GM19238 (cell line): Measurements from ENCODE around the gene PPP1R14C.

Experiments
- DNase-seq: peaks from one replicate; pipeline ENCODE4 v3.0.0; 2011; ENCODE audit warnings: low spot score; ENCODE audit not compliant: insufficient read length

The PPP1R14C gene

DNA sequence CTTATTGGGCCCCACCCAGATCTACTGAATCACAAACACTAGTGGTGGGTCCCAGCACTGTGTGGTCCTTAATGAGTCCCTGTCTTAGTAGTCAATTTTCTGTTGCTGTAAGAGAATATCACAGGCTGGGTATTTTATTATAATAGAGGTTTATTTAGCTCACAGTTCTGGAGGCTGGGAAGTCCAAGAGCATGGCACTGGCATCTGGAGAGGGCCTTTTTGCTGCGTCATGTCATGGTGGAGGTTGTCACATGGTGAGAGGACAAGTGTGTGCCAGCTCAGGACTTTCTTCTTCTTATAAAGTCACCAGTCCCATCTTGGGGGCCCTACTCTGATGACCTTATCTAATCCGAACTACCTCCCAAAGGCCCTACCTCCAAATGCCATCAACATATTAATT lies 105.0 kb downstream of the PPP1R14C start:
- DNase-seq = no peak

GRCh38 chr6:150248300-150248699 lies 105.5 kb downstream of the PPP1R14C start:
- DNase-seq = no peak

DNA sequence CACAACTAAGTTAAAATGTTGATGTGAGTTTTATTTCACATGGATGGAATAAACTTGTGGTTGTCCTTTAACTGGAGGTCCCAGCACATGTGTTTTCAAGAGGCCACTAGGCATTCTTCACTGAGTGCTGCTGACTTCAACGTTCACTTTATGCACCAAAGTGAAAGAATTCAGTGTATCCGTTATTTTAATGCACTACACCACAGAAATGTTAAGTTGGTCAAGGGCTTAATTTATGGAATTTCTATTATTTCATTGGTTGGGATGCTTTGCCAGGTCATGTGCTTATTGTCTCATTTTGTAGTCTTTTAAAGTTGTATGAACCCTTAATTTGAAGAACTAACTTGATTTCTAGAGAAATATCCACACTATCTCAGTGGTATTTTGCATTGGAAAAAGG lies 106.4 kb downstream of the PPP1R14C start:
- DNase-seq = no peak

DNA sequence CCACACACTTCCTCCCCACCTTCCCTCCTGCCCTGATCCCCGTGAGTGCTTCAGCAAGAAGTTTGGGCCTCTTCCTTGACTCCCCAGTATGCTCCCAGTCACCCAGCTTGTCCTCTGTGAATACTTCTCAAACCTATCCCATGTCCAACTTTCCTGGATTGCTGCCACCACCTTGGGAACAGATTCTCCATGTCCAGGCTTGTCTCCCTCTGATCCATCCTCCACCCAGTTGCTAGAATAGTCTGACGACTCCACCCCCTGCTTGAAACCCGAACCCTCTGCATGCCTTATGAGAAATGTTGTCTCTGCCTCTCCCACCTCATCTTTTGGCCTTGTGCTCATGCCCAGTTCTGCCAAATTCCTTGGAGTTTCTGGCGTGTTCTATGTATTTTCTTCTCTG lies 108.0 kb downstream of the PPP1R14C start:
- no peak for DNase-seq

GRCh38 chr6:150251566-150252186 lies 108.8 kb downstream of the PPP1R14C start:
- DNase-seq = no peak

DNA sequence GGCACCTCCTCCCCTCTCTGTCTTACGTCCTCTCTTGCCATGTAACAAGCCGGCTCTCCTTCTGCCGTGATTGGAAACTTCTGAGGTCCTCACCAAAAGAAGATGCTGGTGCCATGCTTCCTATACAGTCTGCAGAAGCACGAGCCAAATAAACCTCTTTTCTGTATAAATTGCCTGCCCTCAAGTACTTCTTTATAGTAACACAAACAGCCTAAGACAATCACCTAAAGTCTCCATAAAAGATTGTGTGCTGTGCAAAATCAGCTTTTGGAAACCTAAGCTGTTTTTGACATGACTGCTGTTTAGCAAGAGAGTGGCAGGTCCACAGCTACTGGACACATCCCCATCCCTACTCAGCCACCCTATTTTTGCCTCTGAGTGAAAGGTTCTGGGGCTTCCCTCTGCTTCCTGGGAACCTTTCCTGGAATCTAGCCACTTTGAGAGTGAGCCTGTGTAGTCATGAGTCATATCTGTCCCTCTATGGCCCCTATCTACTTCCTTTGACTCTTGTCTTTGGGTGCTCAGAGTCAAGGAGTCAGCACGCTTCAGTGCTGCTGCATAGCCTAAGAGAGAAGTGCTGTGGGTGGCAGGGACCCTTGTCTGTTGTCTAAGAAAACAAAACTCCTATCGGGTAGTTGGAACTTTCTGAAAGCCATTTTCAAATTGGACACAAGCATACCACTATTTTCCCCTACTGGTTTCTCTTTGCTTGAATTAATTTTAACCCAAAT lies 110.0 kb downstream of the PPP1R14C start:
- DNase-seq = no peak

DNA sequence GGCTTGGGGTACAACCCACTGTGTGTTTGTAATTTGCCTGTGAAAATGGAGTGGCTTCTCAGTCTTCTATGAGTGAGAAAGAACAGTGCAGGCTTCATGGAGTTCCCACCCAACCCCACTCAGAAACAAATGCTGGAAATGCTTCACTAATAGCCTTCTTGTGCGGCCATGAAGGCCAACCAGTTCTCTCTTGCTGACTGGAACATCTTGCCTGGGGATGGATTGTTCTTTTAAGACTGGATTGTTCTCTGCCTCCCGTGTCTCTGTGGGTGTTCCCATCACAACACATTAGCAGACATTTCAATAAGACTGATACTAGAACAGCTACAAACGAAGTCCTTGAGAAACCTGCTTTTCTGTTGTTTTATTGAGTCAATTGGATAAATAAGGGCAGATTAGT lies 110.6 kb downstream of the PPP1R14C start:
- DNase-seq = no peak

DNA sequence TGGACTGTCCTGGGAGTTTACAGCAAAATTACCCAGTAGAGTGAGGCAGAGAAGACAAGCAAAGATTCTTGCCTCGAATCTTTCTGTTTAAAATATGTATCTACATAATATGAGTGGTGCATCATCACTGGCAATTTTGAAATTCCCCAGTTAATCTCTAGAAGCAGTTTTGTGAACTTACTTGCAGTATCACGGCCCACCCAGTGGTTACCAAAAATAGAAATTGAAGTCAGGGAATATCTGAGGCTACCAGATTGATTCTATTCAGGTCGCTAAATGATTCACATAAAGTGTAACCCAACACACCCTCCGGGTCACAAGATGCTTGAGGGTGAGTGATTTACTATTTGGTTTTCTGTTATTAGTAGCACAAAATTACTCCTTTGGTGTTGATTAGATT lies 111.9 kb downstream of the PPP1R14C start:
- DNase-seq = no peak

DNA sequence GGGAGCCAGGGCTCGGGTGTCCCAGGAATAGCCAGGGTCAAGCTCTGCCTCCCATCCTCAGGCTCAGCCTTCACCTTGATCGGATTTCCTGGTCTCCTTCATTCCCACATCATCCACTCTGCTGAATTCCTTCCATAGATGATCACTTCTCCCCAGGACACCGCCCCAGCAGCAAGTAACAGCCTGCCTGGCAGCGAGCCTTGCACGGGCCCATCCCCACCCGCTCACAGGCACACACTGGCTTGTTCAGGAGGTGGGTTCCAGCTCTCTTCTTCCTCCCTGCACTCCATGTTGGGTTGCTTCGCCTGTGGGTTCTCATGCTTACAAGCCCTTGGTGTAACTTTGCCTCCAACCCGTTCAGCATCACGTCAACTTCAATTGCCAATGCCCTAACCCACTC lies 113.0 kb downstream of the PPP1R14C start:
- DNase-seq = no peak

DNA sequence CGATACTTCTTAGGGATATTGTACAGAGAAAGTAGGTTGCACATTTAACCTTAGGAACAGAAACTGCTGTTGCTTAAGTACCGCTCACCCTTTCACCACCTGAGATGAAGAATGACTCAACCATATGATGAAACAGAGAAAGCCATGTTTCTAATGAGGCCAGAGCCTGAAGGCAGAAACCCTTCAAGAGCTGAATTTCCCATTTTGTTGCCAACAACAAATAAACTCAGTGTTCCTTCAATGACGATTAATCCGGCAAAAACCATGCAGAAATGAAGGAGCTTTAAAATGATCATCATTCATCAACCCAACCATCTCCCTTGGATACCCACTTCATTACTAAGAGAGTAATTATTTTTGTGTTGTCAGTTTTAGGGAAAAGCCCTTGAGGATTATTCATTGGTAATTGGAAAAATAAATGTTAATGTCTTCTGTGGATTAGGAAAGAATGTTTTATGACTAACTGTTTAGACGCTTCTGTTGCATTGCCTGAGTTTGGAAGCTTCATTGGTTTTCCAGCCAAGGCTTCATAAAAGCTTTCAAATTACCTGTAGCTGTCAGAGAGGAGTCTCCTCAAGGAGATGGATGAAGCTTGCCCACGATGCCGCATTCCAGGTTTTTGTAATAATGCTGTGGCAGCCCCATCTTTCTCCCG lies 113.9 kb downstream of the PPP1R14C start:
- DNase-seq = no peak

DNA sequence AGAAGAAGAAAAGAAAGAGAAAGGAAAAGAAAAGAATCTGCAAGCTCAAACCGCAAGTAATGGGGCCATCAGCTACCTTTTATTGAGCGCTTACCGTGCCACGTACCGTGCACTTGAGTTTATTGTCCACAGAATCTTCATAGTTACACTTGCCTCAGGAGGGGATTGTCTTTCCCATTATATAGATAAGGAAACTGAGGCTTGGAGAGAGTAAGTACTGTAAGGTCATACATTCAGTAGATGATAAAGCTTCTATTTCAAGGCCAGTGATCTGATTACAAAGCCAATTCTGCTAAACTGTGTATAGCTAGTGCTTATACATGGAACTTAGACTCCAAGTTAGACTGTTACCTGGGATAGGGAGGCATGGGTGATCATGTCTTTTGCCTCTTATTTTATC lies 115.5 kb downstream of the PPP1R14C start:
- no peak for DNase-seq

GRCh38 chr6:150260931-150261330 lies 118.1 kb downstream of the PPP1R14C start:
- DNase-seq = no peak

DNA sequence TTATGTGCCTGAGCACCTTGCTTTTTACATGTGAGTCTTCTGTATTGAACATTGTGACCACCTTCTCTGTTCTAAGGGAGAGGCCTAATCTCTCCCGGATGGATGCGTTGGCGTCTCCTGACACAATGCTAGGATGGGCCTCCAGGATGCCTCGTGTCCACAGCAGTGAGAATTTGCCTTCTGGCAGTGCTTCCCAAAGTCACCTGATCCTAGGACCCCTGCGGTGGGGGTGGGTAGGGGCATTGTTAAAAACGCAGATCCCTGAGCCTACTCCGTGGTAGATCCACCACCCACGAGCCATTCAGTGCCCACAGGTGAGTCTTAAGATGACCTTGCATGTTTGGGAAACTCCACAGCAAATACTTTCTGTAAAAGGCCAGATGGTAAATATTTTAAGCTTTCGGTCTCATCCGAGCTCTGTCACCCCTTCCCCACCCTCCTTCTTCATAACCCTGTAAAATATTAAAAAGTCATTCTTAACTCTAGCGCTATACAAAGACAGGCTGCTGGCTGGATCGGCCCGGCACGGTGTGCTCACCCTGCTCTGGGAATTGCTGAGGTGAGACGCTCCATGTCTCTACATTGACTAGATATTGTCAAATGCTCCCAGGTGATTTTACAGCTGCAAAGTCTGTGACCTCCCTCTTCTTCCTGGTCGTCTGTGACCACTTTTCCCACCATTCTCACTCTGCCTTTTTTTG lies 119.3 kb downstream of the PPP1R14C start:
- DNase-seq = no peak

- no peak for DNase-seq
Observed at GRCh38 chr6:150263765-150264404, 121.0 kb downstream of the PPP1R14C start.

DNA sequence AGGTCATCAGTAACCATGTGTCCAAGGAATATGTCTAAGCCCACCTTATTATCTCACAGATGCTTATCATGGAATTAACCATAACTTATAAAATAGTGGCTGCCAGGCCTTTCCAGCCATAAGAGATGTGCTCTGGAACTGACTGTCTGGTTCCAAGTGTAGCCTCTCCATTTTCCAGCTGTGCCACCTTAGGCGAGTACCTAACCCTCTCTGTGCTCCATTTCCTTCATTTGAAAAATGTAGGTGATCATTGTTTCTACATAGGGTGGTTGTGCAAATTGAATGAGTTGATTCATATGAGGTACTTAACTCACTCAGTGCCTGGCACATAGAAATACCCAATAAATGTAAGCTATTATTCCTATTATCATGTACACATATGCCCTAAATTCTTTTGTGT lies 123.5 kb downstream of the PPP1R14C start:
- DNase-seq = no peak

DNA sequence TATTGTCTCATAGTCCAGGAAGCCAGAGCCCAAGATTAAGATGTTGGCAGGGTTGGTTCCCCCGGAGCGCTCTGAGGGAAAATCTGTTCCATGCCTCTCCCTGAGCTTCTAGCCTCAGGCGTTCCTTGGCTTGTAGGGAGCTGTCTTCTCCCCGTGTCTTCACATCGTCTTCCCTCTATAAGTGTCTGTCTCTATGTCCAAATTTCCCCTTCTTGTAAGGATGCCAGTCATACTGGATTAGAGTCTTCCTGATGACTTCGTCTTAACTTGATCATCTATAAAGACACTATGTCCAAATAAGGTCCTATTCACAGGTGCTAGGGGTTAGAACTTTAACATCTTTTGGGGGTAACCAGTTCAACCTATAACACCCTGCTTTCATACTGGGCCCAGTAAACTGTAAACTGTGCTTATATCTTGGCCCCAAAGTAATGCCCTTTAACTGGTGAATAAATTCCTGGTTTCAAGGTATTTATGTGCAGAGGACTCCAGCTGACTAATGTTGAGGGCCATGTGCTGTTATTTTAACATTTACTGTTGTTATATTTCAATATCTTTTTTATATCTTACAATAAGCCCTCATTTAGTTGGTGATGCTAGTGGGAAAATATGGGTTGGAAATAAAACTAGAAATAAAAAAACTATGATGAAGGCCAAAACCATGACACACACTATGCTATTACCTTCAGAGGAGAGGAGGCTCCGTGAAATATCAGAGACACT lies 124.3 kb downstream of the PPP1R14C start:
- no peak for DNase-seq

DNA sequence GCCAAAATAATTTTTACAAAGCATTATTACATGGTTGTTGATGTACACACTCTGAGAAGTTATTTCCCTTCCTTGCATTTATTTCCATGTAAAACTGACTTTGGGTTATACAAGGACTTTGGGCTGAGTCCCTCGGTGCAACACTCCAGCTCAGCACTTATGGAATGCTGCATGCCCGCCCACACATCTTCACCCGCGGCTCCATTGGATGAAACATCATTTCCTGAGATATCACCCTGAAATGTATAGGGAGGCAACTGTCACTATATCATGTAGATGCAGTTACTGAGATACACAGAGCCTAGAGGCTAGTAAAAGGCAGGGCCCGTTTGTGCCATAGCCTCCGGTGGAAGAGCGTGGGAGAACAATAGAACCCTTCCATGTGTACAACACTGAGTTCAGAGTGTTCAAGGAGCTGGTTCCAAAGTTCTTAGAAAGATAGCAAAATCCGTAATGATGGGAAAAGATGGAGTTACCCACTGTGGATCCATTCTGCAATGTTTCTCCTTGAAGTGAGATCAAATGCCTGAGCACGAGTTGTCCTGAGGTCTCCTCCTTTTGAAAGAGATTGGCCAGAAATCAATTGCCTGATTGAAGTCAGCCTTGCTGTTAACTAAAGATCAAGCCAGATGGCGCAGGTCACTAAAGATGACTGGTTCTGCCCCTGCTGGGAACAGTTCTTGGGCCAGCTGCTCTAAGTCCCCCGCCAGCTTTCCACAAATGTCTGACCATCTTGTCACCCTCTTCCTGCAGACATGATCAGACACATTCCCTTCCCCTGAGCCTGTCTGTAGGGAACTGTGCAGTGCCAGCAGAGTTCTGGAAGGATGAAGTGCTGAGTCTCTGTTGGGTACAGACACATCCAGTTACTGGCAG lies 125.1 kb downstream of the PPP1R14C start:
- no peak for DNase-seq

- DNase-seq = no peak
Observed at GRCh38 chr6:150269130-150269856, 126.4 kb downstream of the PPP1R14C start.

DNA sequence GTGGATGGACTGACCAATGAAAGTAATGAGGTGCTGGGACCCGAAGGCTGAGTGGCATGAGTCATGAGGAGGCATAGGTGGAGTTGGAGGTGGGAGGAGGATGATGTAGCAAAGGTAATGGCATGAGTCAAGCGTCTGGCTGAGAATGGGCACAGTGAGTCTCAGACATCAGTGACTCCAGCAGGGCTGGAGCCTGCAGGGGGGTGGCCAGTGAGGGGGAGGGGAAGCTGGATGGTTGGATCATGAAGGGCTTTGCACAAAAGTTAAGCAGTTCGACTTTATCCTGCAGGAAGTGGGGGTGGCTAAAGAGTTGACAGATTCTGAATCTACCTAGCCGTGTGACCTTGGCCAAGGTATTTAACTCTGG lies 127.0 kb downstream of the PPP1R14C start:
- no peak for DNase-seq
